ENCODE data around the gene REXO4.

- TF ChIP-seq, protein P1, sequence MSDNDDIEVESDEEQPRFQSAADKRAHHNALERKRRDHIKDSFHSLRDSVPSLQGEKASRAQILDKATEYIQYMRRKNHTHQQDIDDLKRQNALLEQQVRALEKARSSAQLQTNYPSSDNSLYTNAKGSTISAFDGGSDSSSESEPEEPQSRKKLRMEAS (IDR thresholded peaks at IDR 0.05): no peak
- TF ChIP-seq, protein P2, sequence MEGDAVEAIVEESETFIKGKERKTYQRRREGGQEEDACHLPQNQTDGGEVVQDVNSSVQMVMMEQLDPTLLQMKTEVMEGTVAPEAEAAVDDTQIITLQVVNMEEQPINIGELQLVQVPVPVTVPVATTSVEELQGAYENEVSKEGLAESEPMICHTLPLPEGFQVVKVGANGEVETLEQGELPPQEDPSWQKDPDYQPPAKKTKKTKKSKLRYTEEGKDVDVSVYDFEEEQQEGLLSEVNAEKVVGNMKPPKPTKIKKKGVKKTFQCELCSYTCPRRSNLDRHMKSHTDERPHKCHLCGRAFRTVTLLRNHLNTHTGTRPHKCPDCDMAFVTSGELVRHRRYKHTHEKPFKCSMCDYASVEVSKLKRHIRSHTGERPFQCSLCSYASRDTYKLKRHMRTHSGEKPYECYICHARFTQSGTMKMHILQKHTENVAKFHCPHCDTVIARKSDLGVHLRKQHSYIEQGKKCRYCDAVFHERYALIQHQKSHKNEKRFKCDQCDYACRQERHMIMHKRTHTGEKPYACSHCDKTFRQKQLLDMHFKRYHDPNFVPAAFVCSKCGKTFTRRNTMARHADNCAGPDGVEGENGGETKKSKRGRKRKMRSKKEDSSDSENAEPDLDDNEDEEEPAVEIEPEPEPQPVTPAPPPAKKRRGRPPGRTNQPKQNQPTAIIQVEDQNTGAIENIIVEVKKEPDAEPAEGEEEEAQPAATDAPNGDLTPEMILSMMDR (IDR thresholded peaks at IDR 0.05; ENCODE audit: low read depth, low read length, missing input control): no peak
- TF ChIP-seq SP1 (IDR thresholded peaks at IDR 0.05): no peak
Measured at GRCh38 chr9:133378408-133378962, 39.3 kb downstream of the REXO4 start.
